GM18502 (cell line): Measurements from ENCODE around the gene LRFN5.
"Not testable (repeated sequence)": the region's sequence is repeated elsewhere in the genome, so short reads cannot be mapped to it uniquely, and the experiment has no call there.

Experiments
- ATAC-seq: cut with Tn5 transposase; IDR thresholded peaks from one replicate; pipeline ENCODE4 v1.9.1; 2021; ENCODE audit warnings: mild to moderate bottlenecking; ENCODE audit not compliant: unreplicated experiment, poor library complexity

The LRFN5 gene

GRCh38 chr14:41875116-41875515, 268.4 kb downstream of the LRFN5 start:
- no peak for ATAC-seq

DNA sequence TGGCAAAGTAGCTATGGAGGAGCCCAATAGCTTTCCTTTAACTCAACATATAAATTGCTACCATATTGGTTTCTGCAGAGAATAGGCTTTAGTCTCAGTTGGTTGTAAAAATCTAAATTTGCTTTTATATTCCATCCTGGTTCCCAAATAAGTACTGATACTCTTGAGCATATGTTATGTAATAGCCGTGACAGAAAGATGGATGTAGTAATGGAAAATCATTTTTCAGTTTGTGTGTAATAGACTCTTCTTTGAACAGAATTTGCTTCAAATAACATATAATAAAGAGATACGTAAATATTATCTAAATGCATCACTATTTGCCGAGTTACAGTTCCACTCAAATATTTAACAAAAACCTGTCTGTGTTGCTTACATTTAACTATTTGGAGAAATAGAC, 271.6 kb downstream of the LRFN5 start:
- ATAC-seq: no peak

DNA sequence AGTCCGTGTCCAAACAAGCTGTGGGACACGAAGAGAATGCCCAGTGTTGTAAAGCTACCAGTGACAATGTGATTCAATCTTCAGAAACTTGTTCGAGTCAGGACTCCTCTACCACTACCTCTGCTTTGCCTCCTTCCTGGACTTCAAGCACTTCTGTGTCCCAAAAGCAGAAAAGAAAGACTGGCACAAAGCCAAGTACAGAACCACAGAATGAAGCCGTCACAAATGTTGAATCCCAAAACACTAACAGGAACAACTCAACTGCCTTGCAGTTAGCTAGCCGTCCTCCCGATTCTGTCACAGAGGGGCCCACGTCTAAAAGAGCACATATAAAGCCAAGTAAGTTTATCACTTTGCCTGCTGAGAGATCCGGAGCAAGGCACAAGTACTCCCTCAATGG, 284.9 kb downstream of the LRFN5 start:
- ATAC-seq: no peak

- no peak for ATAC-seq
Measured at GRCh38 chr14:41899416-41899815, 292.7 kb downstream of the LRFN5 start.

DNA sequence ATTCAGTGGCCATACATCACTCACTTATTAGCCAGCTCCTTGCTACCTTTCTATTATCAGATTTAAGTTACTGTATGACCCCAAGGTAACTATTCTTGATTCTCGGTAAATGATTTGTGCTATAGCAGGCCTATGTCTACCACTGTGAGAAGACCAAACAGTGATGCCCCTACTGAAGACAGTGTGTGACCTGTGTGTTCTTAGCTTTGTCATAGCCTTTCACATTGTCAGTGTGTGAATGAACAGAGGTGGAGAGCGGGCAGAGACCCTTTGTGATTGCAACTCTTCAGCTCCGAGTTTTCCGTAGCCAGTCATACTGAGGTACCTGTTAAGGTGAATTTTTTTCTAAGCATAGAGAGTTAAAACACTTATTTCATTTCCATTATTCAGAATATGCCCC, 294.0 kb downstream of the LRFN5 start:
- ATAC-seq: no peak

DNA sequence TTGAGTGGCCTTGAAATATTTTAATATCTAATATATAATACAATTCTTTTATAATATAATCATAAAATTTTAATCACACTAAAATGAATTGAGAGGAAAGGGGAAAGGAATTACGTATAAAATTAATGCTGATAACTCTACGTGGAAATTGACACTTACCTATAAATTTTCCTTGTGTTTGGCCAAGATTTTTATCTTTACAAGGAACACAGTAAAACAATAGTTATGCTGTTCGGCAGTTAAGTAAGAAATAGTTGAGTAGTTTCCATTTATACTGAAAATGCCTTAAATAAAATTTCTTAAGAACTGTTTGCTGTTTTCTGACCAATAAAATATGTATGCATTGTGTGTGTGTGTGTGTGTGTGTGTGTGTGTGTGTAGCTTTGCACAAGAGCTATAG, 294.4 kb downstream of the LRFN5 start:
- no peak for ATAC-seq

DNA sequence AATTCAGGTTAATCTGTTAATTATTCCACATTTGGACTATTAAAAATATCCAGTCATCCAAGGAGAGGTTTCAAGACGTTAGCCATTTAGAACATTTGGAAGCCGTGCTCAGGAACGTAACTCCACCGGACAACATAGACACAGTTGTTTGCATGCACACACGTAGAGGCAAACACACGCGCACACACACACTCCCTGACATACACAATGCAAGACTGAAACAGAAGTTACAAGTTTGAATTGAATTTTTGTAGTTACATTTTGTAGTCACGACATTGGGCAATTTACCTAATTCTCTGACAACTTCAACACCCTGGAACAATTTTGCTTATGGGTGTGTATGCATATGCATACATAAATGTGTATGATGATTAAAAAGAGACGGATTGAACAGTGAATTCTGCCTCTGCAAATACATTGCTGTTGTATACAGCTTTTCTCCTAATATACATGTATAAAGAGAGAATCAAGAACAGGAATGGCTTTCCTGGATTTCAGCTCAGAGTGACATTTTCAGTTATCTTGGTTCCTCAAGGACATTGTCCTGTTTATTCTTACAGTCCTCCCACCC, 298.8 kb downstream of the LRFN5 start:
- no peak for ATAC-seq

GRCh38 chr14:41911155-41911554, 304.5 kb downstream of the LRFN5 start:
- not testable (repeated sequence) for ATAC-seq

DNA sequence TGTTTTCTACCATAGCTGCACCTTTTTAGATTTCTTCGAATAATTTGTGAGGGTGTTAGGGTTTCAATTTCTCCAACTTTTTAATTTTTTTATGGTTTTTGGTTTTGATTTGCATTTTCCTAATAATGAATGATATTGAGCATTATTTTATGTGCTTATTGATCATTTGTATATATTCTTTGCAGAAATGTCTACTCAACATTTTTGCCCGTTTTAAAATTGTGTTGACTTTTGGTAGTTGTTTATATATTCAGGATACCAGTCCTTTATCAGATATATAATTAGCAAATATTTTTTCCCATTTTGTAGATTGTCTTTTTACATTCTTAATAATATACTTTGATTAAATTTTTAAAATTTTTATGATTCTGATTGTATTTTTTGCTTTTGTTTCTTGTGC, 306.7 kb downstream of the LRFN5 start:
- ATAC-seq: no peak

GRCh38 chr14:41915732-41916131, 309.1 kb downstream of the LRFN5 start:
- no peak for ATAC-seq

GRCh38 chr14:41916313-41916712, 309.6 kb downstream of the LRFN5 start:
- ATAC-seq: no peak

DNA sequence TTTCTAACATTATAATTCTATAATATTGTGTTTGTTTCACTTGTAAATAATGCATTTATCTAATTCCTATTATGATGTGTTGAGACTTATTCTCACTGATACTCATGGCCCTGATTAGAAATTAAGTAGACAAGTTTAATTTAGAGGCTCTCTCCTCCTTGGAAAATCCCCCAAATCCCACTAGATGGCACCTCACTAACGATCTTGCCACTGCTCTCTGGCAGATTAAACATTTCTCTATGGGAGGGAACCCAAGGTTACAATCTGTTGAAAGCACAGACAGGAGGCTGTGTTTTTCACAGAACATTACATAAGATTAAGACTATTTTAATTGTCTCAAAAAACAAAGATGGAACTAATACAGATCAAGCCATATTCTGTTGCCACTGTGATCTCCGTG, 318.7 kb downstream of the LRFN5 start:
- ATAC-seq: no peak

DNA sequence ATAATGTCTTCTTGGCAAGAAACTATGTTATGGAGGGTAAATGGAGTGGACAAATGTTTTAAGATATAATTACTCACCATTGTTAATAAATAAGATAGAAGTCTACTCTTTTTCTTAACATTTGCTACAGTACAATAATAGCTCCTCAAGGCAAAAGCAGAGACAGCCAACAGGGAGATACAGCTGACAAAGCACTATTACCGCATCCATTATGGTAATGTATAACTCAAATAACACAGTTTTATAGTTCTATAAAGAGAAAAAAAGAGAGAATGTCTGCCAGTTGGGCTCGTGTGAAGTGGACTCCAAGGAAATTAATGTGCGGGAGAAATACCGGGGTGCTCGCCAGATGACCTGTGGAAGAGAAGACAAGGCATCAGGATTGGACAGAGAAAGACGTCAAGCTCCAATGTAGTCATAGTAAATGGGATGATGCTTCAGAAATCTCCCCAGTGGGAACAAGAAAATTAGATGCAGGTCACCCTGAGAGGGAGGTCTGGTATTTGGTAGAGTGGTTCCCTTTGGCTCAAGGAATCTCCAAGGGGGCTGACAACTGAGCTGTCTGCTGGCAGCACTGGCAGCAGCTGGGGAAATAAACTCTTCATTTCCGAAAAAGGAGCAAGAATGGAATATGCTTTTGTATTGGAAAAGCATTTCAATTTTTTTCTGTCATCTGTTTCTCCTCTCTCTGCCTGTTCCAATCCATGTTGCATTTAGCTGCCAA, 343.9 kb downstream of the LRFN5 start:
- no peak for ATAC-seq
